ENCODE results near the gene PCDHB14. TPM values are rescaled to one million over a fixed set of nuclear protein-coding genes. Genes with fewer than 3 reads are reported as not detected.
A peak's percentile ranks its signal among the peaks of the same experiment; 100 is the strongest.
"Not testable (repeated sequence)": the region's sequence is repeated elsewhere in the genome, so short reads cannot be mapped to it uniquely, and the experiment has no call there.

PCDHB14 gene
- total RNA-seq, 2 experiments from 2014 or later: not detected

DNA sequence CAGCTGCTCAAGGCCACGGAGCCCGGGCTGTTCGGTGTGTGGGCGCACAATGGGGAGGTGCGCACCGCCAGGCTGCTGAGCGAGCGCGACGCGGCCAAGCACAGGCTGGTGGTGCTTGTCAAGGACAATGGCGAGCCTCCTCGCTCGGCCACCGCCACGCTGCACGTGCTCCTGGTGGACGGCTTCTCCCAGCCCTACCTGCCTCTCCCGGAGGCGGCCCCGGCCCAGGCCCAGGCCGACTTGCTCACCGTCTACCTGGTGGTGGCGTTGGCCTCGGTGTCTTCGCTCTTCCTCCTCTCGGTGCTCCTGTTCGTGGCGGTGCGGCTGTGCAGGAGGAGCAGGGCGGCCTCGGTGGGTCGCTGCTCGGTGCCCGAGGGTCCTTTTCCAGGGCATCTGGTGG lies 34.0 kb upstream of the PCDHB14 start:
- H3K27me3 Mint-ChIP-seq (ENCODE audit: low read depth): peaks cover 34% of the 10 kb centered on the region
- CTCF ChIA-PET; DNase-seq; H3K4me3 Mint-ChIP-seq; H3K27ac Mint-ChIP-seq; H3K4me1 Mint-ChIP-seq (ENCODE audit: low read depth): not testable (repeated sequence)
- intact Hi-C loops (cut with micrococcal nuclease): loop anchor here (10.0 kb wide), 1 partner anchor 366 kb away; no protein-coding TSS in a partner anchor
- H3K36me3 Mint-ChIP-seq (ENCODE audit: low read depth): peaks cover 14% of the 10 kb centered on the region
- peaks cover 16% of the 10 kb centered on the region for H3K9me3 Mint-ChIP-seq

DNA sequence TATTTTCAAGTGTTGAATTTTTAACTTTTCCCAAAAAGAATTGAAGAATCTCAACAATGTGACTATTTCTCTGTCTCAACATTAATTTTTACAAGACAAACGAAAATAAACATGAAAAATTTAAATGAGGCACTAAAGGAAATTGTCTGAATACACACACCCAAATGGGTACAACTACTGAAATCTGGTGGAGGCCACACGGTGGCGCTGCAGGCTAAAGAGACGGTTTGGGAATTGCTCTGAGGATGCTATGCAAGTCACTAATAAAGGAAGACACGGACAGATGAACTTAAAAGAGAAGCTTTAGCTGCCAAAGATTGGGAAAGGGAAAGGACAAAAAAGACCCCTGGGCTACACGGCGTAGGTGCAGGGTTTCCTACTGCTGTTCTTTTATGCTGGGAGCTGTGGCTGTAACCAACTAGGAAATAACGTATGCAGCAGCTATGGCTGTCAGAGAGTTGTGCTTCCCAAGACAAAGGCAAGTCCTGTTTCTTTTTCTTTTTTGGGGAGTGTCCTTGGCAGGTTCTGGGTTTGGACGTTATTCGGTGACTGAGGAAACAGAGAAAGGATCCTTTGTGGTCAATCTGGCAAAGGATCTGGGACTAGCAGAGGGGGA lies 30.9 kb upstream of the PCDHB14 start, which contains the start of gene PCDHB10:
TSS of gene PCDHB10 (plus strand) at position 244 of the 616 bp plus-strand sequence. CDS start at position 444, 200 bp downstream.
- Mint-ChIP-seq H3K27ac (no peak within 1 kb of the TSS), H3K36me3 (ENCODE audit: low read depth) (peaks cover 17% of the 10 kb centered on the region), H3K9me3 (peaks cover 23% of the 10 kb centered on the region), H3K27me3 (ENCODE audit: low read depth) (peaks cover 27% of the 10 kb centered on the region), H3K4me1 (ENCODE audit: low read depth) (no peaks in the 10 kb centered on the region), H3K4me3 (no peak within 1 kb of the TSS)
- CTCF ChIA-PET: interaction anchor here (0.7 to 1.2 kb wide), 2 partner anchors 32 to 372 kb away, joined by 3 to 4 read pairs; partner anchors contain the start of gene PCDHB14
- intact Hi-C loops (cut with micrococcal nuclease): no loop called here
- peak; percentile 63 for DNase-seq

DNA sequence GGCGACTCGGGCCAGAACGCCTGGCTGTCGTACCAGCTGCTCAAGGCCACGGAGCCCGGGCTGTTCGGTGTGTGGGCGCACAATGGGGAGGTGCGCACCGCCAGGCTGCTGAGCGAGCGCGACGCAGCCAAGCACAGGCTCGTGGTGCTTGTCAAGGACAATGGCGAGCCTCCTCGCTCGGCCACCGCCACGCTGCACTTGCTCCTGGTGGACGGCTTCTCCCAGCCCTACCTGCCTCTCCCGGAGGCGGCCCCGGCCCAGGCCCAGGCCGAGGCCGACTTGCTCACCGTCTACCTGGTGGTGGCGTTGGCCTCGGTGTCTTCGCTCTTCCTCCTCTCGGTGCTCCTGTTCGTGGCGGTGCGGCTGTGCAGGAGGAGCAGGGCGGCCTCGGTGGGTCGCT lies 28.8 kb upstream of the PCDHB14 start:
- peaks cover 12% of the 10 kb centered on the region for H3K36me3 Mint-ChIP-seq (ENCODE audit: low read depth)
- not testable (repeated sequence) for H3K4me1 Mint-ChIP-seq (ENCODE audit: low read depth)
- H3K27me3 Mint-ChIP-seq (ENCODE audit: low read depth): peaks cover 28% of the 10 kb centered on the region

DNA sequence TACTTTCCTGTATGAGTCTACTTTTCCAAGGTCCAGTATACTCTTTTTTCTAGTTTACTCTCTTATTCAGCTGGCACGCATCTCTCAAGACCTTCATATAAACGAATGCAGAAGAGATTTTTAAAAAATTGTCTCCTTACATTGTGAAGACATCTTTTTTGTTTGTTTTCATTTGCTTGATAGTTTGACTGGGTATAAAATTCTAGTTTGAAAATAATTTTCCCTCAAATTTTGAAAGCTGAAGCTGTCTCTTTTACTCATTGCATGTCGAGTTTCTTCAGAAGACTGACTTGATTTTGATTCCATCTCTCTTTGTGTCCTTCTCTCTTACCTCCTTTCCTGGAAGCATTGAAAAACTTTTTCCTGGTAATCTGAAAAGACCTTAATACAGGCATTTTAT lies 26.8 kb upstream of the PCDHB14 start:
- intact Hi-C loops (cut with micrococcal nuclease): no loop called here
- peaks cover 41% of the 10 kb centered on the region for H3K27me3 Mint-ChIP-seq (ENCODE audit: low read depth)
- DNase-seq: no peak
- no peak overlapping the region for H3K27ac Mint-ChIP-seq
- CTCF ChIA-PET: interaction anchor here (0.6 to 2.8 kb wide), 3 partner anchors 10 to 316 kb away, joined by 3 to 12 read pairs (median 3); partner anchors contain the start of genes PCDHB9 and PCDHGA9
- H3K4me3 Mint-ChIP-seq: no peak overlapping the region
- peaks cover 14% of the 10 kb centered on the region for H3K36me3 Mint-ChIP-seq (ENCODE audit: low read depth)
- peaks cover 1% of the 10 kb centered on the region for H3K4me1 Mint-ChIP-seq (ENCODE audit: low read depth)
- H3K9me3 Mint-ChIP-seq: peaks cover 30% of the 10 kb centered on the region

More for the DNA sequence above, 28.8 kb upstream of the PCDHB14 start:
- peaks cover 27% of the 10 kb centered on the region for H3K9me3 Mint-ChIP-seq
- DNase-seq; intact Hi-C loops (cut with micrococcal nuclease); H3K4me3 Mint-ChIP-seq; CTCF ChIA-PET; H3K27ac Mint-ChIP-seq: not testable (repeated sequence)

DNA sequence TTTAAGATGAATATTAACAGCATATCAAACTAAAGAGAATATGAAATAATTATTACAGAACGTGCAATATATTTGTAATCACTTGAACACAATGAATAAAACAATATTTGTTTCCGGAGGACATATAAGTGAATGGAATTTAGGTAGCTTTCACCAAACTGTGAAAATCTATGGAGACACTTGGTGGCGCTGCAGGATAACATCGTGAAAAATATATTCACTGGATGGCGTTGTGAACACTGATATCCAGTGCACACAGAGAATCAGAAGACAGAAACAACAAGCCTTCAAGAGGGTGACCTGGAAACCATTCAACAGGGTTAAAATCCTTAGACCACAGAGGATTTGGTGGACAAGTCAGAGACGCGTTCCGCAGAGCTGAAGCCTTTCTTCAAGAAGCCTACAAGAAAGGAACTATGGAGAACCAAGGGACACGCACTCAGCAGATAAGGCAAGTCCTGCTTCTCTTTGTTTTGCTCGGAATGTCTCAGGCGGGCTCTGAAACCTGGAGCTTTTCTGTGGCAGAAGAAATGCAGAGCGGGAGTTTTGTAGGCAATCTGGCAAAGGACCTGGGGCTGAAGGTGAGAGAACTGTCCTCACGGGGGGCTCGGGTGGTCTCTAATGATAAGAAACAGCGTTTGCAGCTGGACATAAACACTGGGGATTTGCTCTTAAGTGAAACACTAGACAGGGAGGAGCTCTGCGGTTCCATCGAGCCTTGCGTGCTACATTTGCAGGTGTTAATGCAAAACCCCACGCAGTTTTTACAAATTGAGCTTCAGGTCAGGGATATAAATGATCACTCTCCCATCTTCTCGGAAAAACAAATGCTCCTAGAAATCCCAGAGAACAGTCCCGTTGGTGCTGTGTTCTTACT lies 23.5 kb upstream of the PCDHB14 start, which contains the start of gene PCDHB11:
TSS of gene PCDHB11 (plus strand) at position 269 of the 877 bp plus-strand sequence. CDS start at position 417, 148 bp downstream.
- peak; percentile 11 for DNase-seq
- Mint-ChIP-seq H3K27ac (no peak within 1 kb of the TSS), H3K4me1 (ENCODE audit: low read depth) (peaks cover 1% of the 10 kb centered on the region), H3K27me3 (ENCODE audit: low read depth) (peaks cover 32% of the 10 kb centered on the region), H3K9me3 (peaks cover 28% of the 10 kb centered on the region), H3K4me3 (no peak within 1 kb of the TSS), H3K36me3 (ENCODE audit: low read depth) (peaks cover 6% of the 10 kb centered on the region)
- intact Hi-C loops (cut with micrococcal nuclease): no loop called here
- CTCF ChIA-PET: interaction anchor here (0.6 to 1.1 kb wide), 2 partner anchors 14 to 148 kb away, joined by 3 to 4 read pairs; partner anchors contain the start of gene PCDHB13

DNA sequence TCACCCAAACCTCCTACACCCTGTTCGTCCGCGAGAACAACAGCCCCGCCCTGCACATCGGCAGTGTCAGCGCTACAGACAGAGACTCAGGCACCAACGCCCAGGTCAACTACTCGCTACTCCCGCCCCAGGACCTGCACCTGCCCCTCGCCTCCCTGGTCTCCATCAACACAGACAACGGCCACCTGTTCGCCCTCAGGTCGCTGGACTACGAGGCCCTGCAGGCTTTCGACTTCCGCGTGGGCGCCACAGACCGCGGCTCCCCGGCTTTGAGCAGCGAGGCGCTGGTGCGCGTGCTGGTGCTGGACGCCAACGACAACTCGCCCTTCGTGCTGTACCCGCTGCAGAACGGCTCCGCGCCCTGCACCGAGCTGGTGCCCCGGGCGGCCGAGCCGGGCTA lies 22.0 kb upstream of the PCDHB14 start:
- DNase-seq; intact Hi-C loops (cut with micrococcal nuclease); H3K27ac Mint-ChIP-seq; H3K4me1 Mint-ChIP-seq (ENCODE audit: low read depth); CTCF ChIA-PET; H3K36me3 Mint-ChIP-seq (ENCODE audit: low read depth); H3K4me3 Mint-ChIP-seq: not testable (repeated sequence)
- H3K9me3 Mint-ChIP-seq: peaks cover 26% of the 10 kb centered on the region
- peaks cover 32% of the 10 kb centered on the region for H3K27me3 Mint-ChIP-seq (ENCODE audit: low read depth)

DNA sequence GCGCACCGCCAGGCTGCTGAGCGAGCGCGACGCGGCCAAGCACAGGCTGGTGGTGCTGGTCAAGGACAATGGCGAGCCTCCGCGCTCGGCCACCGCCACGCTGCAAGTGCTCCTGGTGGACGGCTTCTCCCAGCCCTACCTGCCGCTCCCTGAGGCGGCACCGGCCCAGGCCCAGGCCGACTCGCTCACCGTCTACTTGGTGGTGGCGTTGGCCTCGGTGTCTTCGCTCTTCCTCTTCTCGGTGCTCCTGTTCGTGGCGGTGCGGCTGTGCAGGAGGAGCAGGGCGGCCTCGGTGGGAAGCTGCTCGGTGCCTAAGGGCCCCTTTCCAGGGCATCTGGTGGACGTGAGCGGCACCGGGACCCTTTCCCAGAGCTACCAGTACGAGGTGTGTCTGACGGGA lies 21.5 kb upstream of the PCDHB14 start:
- H3K27ac Mint-ChIP-seq; H3K4me3 Mint-ChIP-seq; H3K36me3 Mint-ChIP-seq (ENCODE audit: low read depth); intact Hi-C loops (cut with micrococcal nuclease); H3K4me1 Mint-ChIP-seq (ENCODE audit: low read depth); DNase-seq: not testable (repeated sequence)
- Mint-ChIP-seq H3K9me3 (peaks cover 21% of the 10 kb centered on the region), H3K27me3 (ENCODE audit: low read depth) (peaks cover 35% of the 10 kb centered on the region)
- CTCF ChIA-PET: interaction anchor here (1.0 kb wide), 1 partner anchor 16 kb away, joined by 4 read pairs; no protein-coding TSS in a partner anchor

DNA sequence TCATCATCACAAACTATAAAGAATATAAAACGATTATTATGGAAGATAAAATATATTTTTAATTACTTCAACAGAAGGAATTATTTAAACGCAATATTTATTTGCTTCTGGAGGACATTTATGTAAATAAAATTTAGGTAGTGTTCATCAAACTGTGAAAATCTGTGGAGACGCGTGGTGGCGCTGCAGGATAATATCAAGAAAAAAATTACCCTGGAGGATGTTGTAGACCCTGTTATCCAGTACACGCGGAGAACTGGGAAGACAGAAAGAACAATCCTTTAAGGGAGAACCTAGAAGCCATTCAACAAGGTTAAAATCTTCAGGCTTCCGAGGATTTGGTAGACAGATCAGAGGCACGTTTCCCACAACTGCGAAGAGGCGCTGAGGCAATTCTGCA lies 14.7 kb upstream of the PCDHB14 start, which contains the start of gene PCDHB12:
TSS of gene PCDHB12 (plus strand) at position 242 of the 400 bp plus-strand sequence. CDS start 189 bp downstream, outside the sequence.
- Mint-ChIP-seq H3K9me3 (peaks cover 2% of the 10 kb centered on the region), H3K36me3 (ENCODE audit: low read depth) (peaks cover 7% of the 10 kb centered on the region)
- CTCF ChIA-PET: interaction anchor here (0.8 kb wide), 1 partner anchor 20 kb away, joined by 3 read pairs; no protein-coding TSS in a partner anchor

DNA sequence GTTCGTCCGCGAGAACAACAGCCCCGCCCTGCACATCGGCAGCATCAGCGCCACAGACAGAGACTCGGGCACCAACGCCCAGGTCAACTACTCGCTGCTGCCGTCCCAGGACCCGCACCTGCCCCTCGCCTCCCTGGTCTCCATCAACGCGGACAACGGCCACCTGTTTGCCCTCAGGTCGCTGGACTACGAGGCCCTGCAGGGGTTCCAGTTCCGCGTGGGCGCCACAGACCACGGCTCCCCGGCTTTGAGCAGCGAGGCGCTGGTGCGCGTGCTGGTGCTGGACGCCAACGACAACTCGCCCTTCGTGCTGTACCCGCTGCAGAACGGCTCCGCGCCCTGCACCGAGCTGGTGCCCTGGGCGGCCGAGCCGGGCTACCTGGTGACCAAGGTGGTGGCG lies 12.9 kb upstream of the PCDHB14 start:
- intact Hi-C loops (cut with micrococcal nuclease): loop anchor here (10.0 kb wide), 1 partner anchor 165 kb away; the partner anchor contains the start of genes PCDHGA6 and PCDHGB3
- H3K27ac Mint-ChIP-seq; CTCF ChIA-PET; H3K4me3 Mint-ChIP-seq; H3K4me1 Mint-ChIP-seq (ENCODE audit: low read depth); DNase-seq: not testable (repeated sequence)
- H3K27me3 Mint-ChIP-seq (ENCODE audit: low read depth): peaks cover 62% of the 10 kb centered on the region
- peaks cover 13% of the 10 kb centered on the region for H3K36me3 Mint-ChIP-seq (ENCODE audit: low read depth)
- H3K9me3 Mint-ChIP-seq: peaks cover 11% of the 10 kb centered on the region

More for the DNA sequence above, 14.7 kb upstream of the PCDHB14 start, which contains the start of gene PCDHB12:
- H3K27me3 Mint-ChIP-seq (ENCODE audit: low read depth): peaks cover 47% of the 10 kb centered on the region
- H3K4me3 Mint-ChIP-seq: no peak within 1 kb of the TSS
- no peak within 1 kb of the TSS for H3K27ac Mint-ChIP-seq
- peak; percentile 13 for DNase-seq
- no peaks in the 10 kb centered on the region for H3K4me1 Mint-ChIP-seq (ENCODE audit: low read depth)
- intact Hi-C loops (cut with micrococcal nuclease): no loop called here

DNA sequence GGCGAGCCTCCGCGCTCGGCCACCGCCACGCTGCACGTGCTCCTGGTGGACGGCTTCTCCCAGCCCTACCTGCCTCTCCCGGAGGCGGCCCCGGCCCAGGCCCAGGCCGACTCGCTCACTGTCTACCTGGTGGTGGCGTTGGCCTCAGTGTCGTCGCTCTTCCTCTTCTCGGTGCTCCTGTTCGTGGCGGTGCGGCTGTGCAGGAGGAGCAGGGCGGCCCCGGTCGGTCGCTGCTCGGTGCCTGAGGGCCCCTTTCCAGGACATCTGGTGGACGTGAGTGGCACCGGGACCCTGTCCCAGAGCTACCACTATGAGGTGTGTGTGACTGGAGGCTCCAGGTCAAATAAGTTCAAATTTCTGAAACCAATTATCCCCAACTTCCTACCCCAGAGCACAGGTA lies 12.3 kb upstream of the PCDHB14 start:
- Mint-ChIP-seq H3K36me3 (ENCODE audit: low read depth) (peaks cover 15% of the 10 kb centered on the region), H3K27me3 (ENCODE audit: low read depth) (peaks cover 64% of the 10 kb centered on the region), H3K9me3 (peaks cover 13% of the 10 kb centered on the region)
- CTCF ChIA-PET; H3K27ac Mint-ChIP-seq; H3K4me1 Mint-ChIP-seq (ENCODE audit: low read depth); H3K4me3 Mint-ChIP-seq; DNase-seq: not testable (repeated sequence)
- intact Hi-C loops (cut with micrococcal nuclease): loop anchor here (10.0 kb wide), 1 partner anchor 164 kb away; the partner anchor contains the start of genes PCDHGA6 and PCDHGB3

DNA sequence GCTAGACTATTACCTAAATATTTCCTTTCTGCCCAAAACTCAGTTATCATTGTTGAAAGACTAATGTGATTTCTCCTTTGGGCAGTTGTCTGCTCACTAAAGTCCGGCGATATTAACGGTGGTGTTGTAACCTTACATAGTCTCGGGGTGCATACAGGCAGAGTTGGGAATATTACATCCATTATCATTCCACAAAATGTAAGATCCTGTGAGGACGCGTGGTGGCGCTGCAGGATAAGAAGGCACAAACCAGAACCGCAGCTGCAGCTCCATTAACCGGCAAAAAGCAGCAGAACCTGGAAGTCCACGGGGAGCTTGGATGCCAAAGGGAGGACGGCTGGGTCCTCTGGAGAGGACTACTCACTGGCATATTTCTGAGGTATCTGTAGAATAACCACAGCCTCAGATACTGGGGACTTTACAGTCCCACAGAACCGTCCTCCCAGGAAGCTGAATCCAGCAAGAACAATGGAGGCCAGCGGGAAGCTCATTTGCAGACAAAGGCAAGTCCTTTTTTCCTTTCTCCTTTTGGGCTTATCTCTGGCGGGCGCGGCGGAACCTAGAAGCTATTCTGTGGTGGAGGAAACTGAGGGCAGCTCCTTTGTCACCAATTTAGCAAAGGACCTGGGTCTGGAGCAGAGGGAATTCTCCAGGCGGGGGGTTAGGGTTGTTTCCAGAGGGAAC lies 9.3 kb upstream of the PCDHB14 start, which contains the start of gene PCDHB13:
TSS of gene PCDHB13 (plus strand) at position 264 of the 684 bp plus-strand sequence. CDS start at position 469, 205 bp downstream.
- H3K27me3 Mint-ChIP-seq (ENCODE audit: low read depth): peaks cover 58% of the 10 kb centered on the region
- peaks cover 20% of the 10 kb centered on the region for H3K36me3 Mint-ChIP-seq (ENCODE audit: low read depth)
- not testable (repeated sequence) for H3K27ac Mint-ChIP-seq; H3K4me1 Mint-ChIP-seq (ENCODE audit: low read depth); H3K4me3 Mint-ChIP-seq
- CTCF ChIA-PET: interaction anchor here (0.6 to 1.6 kb wide), 2 partner anchors 14 to 78 kb away, joined by 4 read pairs; partner anchors contain the start of gene PCDHB11
- intact Hi-C loops (cut with micrococcal nuclease): loop anchor here (10.0 kb wide), 1 partner anchor 161 kb away; the partner anchor contains the start of genes PCDHGA6 and PCDHGB3
- DNase-seq: peak; percentile 61
- H3K9me3 Mint-ChIP-seq: peaks cover 25% of the 10 kb centered on the region

All from activated naive CD4-positive, alpha-beta T cell treated with anti-CD3 and anti-CD28 coated beads for 36 hours (primary cell).